T-helper 1 cell (primary cell): ENCODE measurements around the gene APOB.
"Not testable (repeated sequence)": the region's sequence is repeated elsewhere in the genome, so short reads cannot be mapped to it uniquely, and the experiment has no call there.

Source experiments
- DNase-seq, 5 donors: peaks; one replicate each; pipeline ENCODE4 v3.0.0-alpha.2; 2012 to 2020

The APOB gene

DNA sequence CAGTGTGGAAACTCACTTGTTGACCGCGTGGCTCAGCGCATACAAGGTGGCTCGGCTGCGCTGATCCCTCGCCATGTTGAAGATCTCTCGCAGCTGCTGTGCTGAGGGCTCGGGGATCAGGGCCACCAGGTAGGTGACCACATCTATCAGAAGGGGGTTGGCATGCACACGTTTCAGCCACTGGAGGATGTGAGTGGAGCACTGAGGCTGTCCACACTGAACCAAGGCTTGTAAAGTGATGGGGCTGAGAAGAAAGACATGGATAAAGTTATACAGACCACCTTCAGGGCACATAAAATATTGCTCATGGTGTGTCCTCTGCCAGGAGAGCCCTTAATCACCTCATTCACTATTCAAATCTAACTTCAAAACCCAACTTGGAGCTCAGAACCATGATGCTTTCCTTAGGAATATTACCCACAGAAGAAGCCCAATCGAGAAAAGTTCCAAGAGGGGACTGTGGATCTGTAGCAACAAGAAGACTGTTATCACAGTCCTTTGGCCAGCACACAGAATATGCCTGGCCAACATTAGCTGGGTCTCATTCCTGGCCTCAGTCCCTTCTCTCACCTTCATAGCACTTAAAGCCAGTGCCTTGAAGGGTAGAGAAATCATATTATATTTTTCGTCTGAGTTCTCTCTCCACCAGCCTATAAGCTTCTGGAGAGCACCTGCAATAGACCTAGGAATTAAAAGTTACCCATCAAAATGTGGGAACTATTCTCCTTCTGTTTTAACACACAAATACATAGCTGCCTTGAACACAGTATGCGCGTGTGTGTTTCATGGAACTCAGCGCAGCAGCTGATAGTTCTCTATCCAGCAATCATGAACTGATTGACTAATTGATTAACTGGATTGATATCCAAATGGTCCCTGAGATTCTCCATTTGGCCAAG is 11.3 kb downstream of the APOB start:
- DNase-seq, result no peak

DNA sequence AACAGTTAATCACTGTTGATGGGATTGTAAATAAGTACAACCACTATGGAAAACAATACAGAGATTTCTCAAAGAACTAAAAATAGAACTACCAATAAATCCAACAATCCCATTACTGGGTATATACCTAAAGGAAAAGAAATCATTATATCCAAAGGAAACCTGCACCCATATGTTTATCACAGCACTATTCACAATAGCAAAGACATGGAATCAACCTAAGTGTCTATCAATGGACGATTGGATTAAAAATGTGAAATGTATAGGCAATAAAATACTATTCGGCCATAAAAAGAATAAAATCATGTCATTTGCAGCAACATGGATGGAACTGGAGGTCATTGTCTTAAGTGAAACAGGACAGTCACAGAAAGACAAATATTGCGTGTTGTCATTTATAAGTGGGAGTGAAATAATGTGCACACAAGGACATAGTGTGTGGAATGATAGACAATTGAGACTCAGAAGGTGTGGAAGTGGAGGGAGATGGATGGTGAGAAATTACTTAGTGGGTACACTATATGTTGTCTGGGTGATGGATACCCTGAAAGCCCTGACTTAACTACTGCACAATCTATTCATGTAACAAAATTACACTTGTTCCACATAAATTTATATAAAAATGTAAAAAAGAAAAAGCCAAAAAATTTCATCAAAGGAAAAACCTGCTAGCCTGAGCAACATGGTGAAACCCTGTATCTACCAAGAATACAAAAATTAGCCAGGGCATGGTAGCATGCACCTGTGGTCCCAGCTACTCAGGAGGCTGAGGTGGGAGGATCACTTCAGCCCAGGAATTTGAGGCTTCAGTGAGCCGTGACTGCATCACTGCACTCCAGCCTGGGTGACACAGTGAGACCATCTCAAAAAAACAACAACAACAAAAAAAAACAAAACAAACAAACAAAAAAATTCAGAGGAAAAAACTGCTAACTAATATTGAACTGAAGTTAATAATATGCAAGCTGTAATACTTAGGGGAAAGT is 12.6 kb downstream of the APOB start:
- no peak for DNase-seq

DNA sequence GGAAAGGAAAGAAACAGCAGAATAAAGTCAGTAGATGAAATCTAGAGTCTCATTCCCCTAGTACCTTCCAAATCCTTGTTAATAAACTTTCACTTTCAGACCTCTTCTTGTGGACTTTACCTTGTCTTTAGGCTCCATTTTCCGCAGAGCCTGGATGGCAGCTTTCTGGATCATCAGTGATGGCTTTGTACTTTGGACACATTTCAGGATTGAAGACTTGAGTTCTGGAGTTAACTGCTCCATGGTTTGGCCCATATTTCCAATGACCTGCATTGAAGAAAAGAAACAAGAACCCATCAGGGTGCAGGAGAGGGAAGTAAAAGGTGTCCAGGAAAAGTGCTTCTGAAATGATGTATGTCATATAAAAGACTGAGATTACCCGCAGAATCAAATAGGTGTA is 14.4 kb downstream of the APOB start:
- no peak for DNase-seq

DNA sequence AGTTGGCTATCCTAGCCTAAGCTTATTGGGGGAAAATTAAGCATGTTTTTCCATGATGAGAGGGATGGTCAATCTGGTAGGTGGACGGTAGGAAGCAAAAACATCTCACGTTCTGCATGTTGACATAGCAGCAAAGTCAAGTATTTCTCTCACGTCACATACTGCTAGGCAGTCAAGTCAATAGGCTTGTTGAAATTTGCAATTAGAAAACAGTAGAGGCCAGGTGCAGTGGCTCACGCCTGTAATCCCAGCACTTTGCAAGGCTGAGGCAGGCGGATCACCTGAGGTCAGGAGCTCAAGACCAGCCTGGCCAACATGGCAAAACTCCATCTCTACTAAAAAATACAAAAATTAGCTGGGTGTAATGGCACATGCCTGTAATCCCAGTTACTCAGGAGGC is 14.9 kb downstream of the APOB start:
- DNase-seq, result not testable (repeated sequence)

DNA sequence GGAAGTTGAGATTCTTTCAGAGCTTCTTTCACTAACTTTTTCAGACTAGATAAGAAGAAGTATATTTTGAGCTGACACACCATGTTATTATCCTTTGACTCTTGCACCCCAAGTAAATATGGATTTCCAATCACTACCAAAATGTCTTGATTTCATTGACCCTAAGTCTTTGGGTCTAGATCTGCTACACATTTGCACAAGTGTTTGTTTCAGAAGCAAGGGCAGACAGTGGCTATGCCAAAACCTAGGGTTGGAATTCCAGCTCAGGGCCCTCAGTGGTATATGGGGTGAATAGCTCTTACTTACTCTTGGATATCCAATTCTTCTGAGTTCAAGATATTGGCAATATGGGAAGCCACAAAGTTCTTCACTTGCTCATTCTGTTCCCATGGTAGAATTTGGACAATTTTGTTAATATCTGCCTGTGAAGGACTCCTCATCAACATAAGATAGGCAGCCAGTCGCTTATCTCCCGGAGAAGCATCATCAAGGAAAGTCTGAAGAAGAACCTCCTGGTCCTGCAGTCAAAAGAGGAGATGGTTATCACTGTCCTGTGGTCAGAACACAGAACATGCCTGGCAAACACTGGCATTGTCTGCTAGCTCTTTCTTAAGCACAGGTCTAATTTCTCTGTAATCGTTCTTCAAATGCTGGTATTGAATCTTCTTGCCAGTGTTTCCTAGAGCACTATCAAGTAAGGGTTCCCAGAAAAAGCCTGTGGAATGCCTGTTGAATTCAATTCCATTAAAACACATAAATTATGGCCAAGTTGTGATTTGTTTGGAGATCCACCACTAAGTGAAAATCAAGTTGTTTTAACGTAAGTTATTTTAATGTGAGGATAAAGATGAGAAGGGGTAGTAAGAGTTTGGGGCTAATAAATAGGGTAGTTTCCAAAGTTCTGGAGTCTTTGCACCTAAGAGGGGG is 15.6 kb downstream of the APOB start:
- no peak for DNase-seq

DNA sequence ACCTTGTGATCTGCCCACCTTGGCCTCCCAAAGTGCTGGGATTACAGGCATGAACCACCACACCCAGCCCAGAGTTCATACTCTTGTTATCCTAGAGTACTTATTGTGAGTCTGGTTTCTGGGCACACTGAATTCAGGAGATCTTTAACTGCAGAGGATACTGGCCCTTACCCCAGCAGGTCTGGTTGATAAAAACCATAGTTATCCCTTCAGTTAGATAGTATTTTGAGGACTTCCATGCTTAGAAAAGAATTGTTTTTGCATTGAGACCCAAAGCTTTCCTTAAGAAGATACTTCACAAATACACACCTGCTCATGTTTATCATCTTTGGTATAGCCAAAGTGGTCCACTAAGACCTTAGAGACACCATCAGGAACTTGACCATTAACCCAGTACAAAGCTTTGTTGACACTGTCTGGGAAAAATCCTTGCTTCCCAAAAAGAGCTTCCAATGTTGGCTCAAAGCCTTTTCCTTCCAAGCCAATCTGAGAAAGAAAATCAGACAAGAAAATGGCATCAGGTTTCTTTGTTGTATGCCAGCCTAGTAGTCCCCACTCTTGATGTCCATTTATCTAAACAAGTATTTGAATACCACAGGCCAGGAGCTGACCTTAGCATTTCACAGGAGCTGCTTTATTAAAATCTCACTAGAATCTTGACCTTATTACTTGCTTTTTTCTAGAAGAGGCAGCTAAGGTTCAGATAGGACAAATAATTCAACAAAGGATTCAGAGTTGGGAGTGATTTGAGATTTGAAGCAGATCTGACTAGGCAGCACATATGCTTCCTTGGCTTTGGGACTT is 17.2 kb downstream of the APOB start:
- DNase-seq, result no peak

DNA sequence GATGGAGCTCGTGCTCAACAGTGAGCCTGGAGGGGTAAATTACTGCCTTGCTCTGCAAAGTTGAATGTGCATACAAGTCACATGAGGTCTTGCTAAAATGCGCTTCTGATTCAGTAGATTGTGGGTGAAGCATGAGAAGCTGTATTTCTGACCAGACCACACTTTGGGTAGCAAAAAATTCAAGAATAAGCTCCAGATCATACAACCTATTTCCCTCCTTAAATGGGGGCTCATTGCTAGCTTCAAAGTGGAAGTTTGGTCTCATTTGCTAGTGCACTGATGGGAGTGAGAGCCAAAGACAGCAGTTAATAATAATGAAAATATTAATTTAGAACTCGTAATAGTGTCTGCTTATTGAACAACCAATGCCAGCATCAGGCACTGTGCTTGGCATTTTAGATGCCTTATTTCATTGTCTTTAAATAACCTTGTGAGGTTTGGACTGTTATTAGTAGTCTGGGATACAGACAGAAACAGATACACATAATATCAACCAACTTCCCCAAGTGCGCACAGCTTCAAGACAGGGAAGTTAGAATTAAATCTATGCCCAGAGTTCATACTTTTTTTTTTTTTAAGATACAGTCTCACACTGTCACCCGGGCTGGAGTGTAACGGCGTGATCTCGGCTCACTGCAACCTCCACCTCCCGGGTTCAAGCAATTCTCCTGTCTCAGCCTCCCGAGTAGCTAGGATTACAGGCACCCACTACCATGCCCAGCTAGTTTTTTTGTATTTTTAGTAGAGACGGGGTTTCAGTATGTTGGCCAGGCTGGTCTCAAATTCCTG is 18.0 kb downstream of the APOB start:
- no peak for DNase-seq

DNA sequence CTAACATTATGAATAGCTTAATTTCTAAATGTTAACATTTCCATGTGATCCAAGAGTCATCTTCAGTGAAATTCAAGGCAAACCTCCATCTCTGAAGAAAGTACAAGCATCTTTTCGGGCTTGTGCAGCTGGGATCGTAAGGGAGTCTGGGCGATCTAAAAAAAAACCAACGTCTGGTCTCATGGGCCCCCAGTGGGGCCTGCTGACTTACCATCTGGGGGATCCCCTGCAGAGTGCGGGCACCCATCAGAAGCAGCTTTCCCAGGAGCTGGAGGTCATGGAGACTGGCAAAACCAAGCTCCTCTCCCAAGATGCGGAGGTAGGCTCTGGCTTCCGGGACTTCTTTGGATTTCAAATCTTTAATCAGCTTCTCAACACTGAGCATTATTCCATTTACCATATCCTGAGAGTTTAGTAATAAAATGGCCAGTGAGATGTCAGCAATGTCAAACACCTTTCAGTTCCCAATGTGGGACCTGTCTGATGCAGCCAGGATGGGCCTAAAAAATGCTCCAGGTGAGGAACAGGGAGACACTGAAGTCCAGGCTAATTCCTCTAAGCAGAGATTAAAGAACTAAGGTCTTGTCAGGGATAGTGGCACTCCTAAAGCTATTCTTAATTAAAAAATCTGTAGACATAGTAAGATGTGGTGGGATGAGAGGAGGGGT is 19.0 kb downstream of the APOB start:
- DNase-seq, result no peak

DNA sequence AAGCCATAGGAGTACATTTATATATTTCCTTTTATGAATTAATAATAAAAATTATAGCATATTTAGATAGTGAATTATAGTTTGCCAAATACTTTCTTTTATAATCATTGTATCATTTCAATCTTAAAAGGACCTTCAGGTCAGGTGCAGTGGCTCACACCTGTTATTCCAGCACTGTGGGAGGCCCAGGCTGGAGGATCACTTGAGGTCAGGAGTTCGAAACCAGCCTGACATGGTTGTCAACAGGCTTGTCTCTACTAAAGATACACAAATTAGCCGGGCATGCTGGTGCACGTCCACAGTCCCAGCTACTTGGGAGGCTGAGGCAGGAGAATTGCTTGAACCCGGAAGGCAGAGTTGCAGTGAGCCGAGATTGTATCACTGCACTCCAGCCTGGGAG is 19.7 kb downstream of the APOB start:
- no peak for DNase-seq

DNA sequence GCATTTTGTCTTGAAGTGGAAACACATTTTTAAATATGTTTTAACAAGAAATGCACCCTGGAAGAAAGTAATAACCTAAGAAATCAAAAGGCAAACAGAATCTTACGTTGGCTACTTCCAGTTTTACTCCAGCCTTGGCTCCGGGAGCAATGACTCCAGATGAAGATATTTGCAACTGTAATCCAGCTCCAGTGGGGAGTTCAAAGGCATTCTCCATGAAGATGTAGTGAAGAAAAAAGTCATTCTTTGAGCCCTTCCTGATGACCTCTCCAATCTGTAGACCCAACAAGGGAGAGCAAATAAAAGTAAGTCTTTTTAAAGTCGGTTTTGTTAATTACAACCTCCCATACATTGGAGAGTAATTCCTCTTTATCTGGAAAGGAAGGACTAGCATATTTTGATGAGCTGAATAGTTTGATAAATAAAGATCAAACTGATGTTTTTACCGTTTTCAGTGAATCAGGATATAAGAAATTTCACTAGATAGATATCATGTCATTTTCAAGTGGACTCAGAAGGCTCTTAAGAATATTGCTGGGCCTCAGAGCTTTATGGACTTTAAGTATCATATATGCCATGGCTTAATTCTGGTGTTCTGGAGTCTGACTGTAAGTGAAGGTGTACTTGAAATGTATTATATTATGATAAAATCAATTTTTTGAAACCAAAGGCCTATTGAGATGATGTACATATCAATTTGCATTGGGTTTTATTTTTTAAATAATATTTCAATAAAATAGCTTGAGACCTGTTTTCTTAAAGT is 20.3 kb downstream of the APOB start:
- DNase-seq, result no peak

DNA sequence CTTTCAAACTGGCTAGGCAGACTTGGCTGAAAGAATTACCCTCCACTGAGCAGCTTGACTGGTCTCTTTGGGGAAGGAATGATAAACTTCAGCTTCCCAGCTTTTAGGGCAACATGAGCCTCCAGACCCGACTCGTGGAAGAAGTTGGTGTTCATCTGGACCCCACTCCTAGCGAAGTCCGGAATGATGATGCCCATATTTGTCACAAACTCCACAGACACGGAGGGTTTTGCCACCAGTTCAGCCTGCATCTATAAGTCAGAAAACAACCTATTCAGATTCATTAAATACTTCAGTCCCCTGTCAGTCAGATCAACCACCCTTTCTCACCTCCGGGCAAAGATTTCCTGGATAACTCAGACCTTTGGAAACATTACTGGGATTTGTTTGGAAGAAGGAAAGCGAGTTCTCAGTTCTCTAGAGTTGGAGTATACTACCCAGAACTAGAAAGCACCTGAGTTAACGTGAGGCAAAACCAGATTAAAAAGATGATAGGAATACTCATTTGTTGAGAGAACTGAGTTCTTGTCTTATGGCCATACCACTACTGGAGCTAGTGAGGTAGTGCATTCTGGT is 21.0 kb downstream of the APOB start:
- no peak for DNase-seq

DNA sequence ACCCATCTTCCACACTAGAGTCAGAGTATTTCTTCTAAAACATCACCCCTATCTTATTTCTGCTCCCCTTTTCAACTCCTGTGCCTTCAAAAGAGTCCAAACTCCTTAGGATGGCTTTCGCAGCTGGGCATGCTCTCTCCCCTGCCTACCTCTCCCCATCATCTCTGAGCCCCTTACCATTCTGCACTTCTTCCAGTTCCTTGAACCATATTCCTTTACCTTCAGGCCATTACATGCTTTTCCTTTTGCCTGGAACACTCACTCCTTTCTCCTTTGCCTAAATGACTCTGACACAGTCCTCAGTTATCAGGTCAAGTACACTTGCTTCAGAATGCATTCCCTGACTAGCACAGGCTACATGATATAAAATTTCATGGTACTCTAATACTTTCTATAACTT is 22.4 kb downstream of the APOB start:
- no peak for DNase-seq

DNA sequence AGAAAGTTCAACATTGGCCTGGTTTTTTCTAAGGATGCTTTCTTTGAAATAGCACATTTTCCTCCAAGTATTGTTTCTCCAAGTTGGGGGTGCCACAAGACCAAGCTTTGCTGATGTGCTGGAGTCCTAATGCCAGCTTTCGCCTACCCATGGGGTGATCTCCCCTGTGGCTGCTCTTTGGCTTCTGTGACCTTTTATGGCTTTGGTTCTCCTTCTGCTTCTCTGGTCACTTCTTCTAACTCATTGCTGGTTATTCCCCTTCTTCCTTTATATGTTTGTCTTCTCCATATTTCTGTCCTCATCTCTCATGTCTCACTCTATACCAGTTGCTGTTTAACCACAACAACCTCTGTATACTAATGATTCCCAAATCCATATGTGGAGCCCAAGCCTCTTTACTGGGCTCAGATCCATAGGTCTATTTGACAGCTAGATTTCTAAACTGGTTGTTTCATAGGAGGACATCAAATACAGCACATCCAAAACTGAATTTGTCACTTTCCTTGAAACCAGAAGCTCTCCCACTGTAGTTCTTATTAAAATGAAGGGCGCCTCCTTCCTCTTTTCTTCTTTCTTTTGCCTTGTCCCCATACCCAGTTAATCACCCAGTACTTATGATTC is 23.1 kb downstream of the APOB start:
- DNase-seq, result no peak

DNA sequence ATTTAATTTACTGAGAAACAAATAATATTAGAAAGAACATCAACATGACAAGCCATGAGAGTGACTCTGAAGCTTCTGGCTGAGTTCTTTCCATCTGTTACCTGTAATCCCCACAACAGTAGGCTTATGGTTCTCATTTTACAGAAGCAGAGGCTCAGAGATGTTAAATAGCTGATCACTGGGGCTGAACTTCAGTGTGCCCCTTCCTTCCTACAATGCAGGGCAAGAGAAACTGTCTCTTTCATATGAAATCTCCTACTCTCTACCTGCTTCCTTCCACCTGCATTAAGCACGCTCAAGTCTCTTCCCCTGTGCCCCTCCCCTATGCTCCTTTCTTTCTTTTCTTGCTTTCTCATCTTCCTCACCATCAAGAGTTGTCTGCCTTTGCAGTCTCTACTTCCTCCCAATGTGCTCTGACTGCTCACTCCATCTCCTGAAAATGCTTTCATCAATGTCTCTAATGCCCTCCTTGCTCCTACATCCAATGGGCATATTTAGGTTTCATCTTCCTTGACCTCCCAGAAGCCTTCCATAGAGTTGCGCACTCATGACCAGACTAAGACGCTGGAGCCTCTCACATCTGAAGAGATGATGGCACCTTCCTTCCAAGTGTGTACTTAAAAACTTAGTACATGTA is 23.7 kb downstream of the APOB start:
- DNase-seq, result no peak

DNA sequence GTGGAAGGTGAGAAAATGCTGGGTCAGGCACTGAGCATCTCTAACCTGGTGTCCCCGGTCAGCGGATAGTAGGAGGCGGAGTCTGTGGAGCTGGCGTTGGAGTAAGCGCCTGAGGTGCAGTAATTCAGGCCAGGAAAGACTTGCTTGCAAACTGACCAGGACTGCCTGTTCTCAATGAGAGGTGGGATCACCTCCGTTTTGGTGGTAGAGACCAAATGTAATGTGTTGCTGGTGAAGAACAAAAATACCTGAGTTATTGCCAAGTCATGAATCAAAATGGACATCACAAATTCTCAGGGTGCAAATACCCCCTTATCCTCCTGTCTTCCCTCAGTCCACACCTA is 24.2 kb downstream of the APOB start:
- DNase-seq, result no peak

DNA sequence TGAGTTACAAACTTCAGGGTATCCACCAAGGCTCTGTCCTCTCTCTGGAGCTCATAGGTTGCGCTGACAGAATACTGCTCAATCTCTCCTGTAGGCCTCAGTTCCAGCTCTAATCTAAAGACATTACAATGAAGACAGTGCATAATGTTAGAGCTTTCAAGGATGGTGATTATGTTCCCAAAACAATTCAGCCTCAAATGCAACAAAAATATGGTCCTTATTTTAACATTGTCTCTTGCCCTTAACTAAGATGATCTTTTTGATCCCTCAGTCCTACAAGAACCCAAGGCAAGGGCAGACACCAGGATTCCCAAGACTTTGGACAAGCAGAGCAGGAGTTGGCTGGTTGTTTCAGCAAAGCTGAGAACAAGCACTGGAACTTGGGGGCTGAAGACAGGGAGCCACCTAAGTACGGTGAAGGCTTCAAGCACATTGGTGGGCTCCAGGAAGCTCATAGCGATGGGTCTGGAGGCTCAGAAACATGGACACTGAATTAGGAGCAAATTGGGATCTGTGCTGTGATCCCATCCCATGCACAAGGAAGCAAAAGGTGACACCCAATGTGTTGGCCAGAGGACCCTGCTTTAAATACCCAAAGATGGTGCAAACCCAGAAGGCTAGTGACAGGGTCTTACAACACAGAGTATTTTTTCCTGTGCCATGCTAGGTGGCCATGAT is 24.7 kb downstream of the APOB start:
- no peak for DNase-seq

DNA sequence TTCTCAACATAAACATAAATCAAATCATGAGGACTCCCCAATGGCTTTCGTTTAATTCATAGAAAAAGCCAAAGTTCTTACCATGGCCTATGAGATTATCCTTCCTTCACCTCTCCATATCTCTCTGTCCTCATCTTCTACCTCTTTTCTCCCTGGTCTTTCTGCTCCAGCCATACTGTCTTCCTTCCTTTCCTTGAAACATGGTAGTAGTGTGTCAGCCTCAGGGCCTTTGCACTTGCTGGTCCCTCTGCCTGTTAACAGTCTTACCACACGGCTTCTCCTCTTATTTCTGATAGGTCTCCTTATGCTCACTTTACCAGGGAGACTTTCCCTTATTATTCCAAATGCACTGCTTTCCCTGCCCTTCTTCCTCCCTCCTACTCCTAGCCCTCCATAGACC is 25.6 kb downstream of the APOB start:
- no peak for DNase-seq
